Measurements from ENCODE around the gene SHISA2.
A peak's percentile ranks its signal among the peaks of the same experiment; 100 is the strongest.

SHISA2 gene

GRCh38 chr13:26021956-26022355, 29.9 kb downstream of the SHISA2 start:
- no peak for TF ChIP-seq JUND (IDR thresholded peaks at IDR 0.05; ENCODE audit: low read depth)
- in situ Hi-C loops (cut with HindIII; ENCODE audit: low pct_unique_long_range_greater_than_20kb, low sequenced_read_pairs), result no loop called here
- no peak for DNase-seq (ENCODE audit: low read depth in 1 of 2, low spot score in 1 of 2)

- in situ Hi-C loops (cut with HindIII; ENCODE audit: low pct_unique_long_range_greater_than_20kb, low sequenced_read_pairs), result no loop called here
- peak in 1 of 2 experiments; percentile 45 for DNase-seq (ENCODE audit: low read depth in 1 of 2, low spot score in 1 of 2)
- TF ChIP-seq JUND (IDR thresholded peaks at IDR 0.05; ENCODE audit: low read depth), result no peak
These were observed 30.3 kb downstream of the SHISA2 start for GRCh38 chr13:26021516-26021915.

- in situ Hi-C loops (cut with HindIII; ENCODE audit: low pct_unique_long_range_greater_than_20kb, low sequenced_read_pairs), result no loop called here
- no peak for DNase-seq (ENCODE audit: low read depth in 1 of 2, low spot score in 1 of 2)
- TF ChIP-seq JUND (IDR thresholded peaks at IDR 0.05; ENCODE audit: low read depth), result no peak
These were observed 30.9 kb downstream of the SHISA2 start for GRCh38 chr13:26020891-26021290.

DNA sequence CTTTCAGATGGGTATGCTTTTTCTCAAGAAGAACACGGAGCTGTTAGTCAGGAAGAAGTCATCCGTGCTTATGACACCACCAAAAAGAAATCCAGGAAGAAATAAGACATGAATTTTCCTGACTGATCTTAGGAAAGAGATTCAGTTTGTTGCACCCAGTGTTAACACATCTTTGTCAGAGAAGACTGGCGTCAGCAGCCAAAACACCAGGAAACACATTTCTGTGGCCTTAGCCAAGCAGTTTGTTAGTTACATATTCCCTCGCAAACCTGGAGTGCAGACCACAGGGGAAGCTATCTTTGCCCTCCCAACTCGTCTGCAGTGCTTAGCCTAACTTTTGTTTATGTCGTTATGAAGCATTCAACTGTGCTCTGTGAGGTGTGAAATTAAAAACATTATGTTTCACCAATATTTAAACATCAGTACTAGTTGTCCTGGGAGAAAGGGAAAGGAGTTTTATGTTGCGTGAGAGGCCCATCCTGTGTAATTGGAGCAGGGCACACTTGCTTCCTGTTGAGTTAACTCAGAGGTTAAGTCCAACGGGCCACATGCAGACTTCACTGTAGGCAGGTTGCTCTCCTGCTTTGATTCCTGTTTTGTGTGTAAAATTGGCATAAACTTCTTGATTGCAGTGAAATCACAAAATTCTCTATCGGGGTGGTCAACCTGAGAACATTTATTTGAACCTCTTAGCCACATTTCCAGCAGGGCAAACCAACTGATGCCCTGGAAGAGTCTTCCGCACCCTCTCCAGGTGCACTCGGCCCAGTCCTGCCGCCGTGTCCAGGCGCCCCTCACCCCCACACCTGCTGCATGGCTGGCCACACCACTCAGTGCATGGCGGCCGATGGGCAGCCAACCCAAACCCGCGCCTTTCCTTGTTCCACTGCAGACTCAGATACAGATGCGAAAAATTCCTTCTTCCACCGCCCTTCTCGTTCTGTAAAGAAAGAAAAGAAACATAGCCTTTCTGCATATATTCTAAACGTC, 31.6 kb downstream of the SHISA2 start:
- TF ChIP-seq JUND (IDR thresholded peaks at IDR 0.05; ENCODE audit: low read depth), result no peak
- in situ Hi-C loops (cut with HindIII; ENCODE audit: low pct_unique_long_range_greater_than_20kb, low sequenced_read_pairs), result no loop called here
- DNase-seq (ENCODE audit: low read depth in 1 of 2, low spot score in 1 of 2), result no peak

- in situ Hi-C loops (cut with HindIII; ENCODE audit: low pct_unique_long_range_greater_than_20kb, low sequenced_read_pairs), result no loop called here
These were observed 32.6 kb downstream of the SHISA2 start for GRCh38 chr13:26019251-26019650.

GRCh38 chr13:26017932-26018665, 33.7 kb downstream of the SHISA2 start:
- in situ Hi-C loops (cut with HindIII; ENCODE audit: low pct_unique_long_range_greater_than_20kb, low sequenced_read_pairs), result no loop called here
- TF ChIP-seq JUND (IDR thresholded peaks at IDR 0.05; ENCODE audit: low read depth), result no peak
- no peak for DNase-seq (ENCODE audit: low read depth in 1 of 2, low spot score in 1 of 2)

More at GRCh38 chr13:26019251-26019650, 32.6 kb downstream of the SHISA2 start:
- DNase-seq (ENCODE audit: low read depth in 1 of 2, low spot score in 1 of 2), result no peak
- no peak for TF ChIP-seq JUND (IDR thresholded peaks at IDR 0.05; ENCODE audit: low read depth)

- DNase-seq (ENCODE audit: low read depth in 1 of 2, low spot score in 1 of 2), result no peak
- in situ Hi-C loops (cut with HindIII; ENCODE audit: low pct_unique_long_range_greater_than_20kb, low sequenced_read_pairs), result no loop called here
- no peak for TF ChIP-seq JUND (IDR thresholded peaks at IDR 0.05; ENCODE audit: low read depth)
These were observed 34.5 kb downstream of the SHISA2 start for GRCh38 chr13:26017196-26017921.

GRCh38 chr13:26016189-26016588, 35.6 kb downstream of the SHISA2 start:
- in situ Hi-C loops (cut with HindIII; ENCODE audit: low pct_unique_long_range_greater_than_20kb, low sequenced_read_pairs), result no loop called here
- no peak for DNase-seq (ENCODE audit: low read depth in 1 of 2, low spot score in 1 of 2)
- no peak for TF ChIP-seq JUND (IDR thresholded peaks at IDR 0.05; ENCODE audit: low read depth)

DNA sequence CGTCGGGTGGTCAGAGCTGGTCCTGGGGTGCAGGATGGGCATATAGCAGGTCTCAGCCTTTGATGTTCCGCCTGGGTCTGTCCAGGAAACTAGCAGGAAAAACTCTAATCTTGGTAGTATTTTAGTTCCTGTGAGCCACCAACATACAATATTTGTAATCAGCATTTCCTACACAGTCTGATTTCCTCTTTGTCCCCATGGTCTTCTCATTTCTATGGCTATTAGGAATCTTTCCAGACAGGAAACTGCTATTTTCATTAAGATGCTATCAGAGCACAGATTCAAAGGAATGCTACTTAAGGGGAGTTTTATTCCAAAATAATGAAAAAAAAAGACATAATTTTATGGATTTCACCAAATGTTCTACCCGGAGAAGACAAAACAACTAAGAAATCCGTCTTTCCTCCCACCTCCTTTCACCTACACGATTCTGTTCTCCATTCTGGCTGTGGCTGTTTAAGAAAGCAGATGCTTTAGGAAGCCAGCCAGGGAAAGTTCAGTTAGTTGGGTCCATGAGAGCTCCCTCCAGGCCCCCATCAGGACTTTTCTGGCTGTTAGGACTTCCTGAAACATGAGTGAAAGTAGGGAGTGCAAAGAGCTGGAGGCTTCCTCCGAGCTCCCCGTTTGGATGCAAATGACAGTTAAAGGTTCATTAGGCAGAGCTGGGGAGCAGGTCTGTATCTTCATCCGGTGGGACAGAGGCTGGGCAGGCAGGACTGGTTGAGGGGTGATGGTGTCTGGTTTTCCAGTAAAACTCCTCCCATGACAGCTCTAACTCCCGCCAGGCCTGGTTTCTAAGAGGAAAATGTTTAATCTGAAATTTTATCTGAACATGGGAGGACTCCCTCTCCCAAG, 36.3 kb downstream of the SHISA2 start:
- no peak for TF ChIP-seq JUND (IDR thresholded peaks at IDR 0.05; ENCODE audit: low read depth)
- in situ Hi-C loops (cut with HindIII; ENCODE audit: low pct_unique_long_range_greater_than_20kb, low sequenced_read_pairs), result no loop called here
- DNase-seq (ENCODE audit: low read depth in 1 of 2, low spot score in 1 of 2), result no peak

DNA sequence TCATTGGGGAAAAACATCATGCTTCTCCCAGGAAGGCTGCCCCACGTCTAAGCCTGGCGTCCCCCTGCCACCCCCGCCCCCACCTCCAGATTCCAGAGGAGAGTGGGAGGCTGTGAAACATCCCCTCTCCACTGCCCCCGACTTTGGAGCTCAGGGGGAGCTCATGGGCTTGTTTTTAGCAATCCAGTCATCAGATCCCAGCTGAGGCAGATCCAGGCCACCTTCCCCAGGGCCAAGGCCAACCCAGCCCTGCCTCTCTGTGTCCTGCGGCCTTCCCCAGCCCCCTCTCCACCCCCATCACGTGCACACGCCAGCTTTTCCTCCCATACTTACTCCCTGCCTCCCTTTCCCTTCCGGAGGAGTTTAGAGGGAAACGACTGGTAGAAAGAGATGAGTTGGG, 38.8 kb downstream of the SHISA2 start:
- in situ Hi-C loops (cut with HindIII; ENCODE audit: low pct_unique_long_range_greater_than_20kb, low sequenced_read_pairs), result no loop called here
- DNase-seq (ENCODE audit: low read depth in 1 of 2, low spot score in 1 of 2), result no peak
- no peak for TF ChIP-seq JUND (IDR thresholded peaks at IDR 0.05; ENCODE audit: low read depth)

GRCh38 chr13:26011996-26012821, 39.6 kb downstream of the SHISA2 start:
- no peak for DNase-seq (ENCODE audit: low read depth in 1 of 2, low spot score in 1 of 2)
- in situ Hi-C loops (cut with HindIII; ENCODE audit: low pct_unique_long_range_greater_than_20kb, low sequenced_read_pairs), result no loop called here
- no peak for TF ChIP-seq JUND (IDR thresholded peaks at IDR 0.05; ENCODE audit: low read depth)

Measured in T47D (cell line).